H1 (cell line): ENCODE measurements around the gene CAPS.

ENCODE experiments used
- POLR2A ChIP-seq, 2 experiments: IDR thresholded peaks; 1 replicate in 1 of 2; 2 replicates in 1 of 2; pipeline ENCODE4 v1.6.1; 2011; ENCODE audit warnings: low read depth in 2 of 2, low read length in 2 of 2, mild to moderate bottlenecking in 2 of 2; ENCODE audit errors: control extremely low read depth in 1 of 2
- POLR2AphosphoS5 ChIP-seq: IDR thresholded peaks from 2 replicates; pipeline ENCODE4 v1.6.1; 2011; ENCODE audit warnings: low read depth, low read length
- RFX5 ChIP-seq: IDR thresholded peaks from 2 replicates; pipeline ENCODE4 v1.6.1; 2011; ENCODE audit warnings: low read depth, low read length, improper control_type of control experiment, borderline replicate concordance
- ZNF274 ChIP-seq: IDR thresholded peaks from 2 replicates; pipeline ENCODE4 v1.7.0; 2012; ENCODE audit warnings: low read length, borderline replicate concordance; ENCODE audit errors: extremely low read depth

DNA sequence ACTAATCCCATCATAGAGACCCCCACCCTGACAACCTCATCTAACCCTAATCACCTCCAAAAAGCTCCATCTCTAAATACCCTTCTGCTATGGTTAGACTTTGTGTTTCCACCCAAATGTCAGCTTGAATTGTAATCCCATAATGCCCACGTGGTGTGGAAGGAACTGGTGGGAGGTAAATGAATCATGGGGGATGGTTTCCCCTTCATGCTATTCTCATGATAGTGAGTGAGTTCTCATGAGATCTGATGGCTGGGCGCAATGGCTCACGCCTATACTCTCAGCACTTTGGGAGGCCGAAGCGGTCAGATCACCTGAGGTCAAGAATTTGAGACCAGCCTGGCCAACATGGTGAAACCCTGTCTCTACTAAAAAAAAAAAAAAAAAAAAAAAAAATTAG, 6.8 kb upstream of the CAPS start:
- TF ChIP-seq RFX5 (no peak), POLR2AphosphoS5 (no peak), ZNF274 (no peak), POLR2A (IDR thresholded peaks at IDR 0.05; ENCODE audit: control extremely low read depth in 1 of 2, low read depth in 2 of 2, low read length in 2 of 2) (no peak)
